GM12878 (cell line): ENCODE data around the gene STEAP3. TPM values are rescaled to one million over a fixed set of nuclear protein-coding genes. Genes with fewer than 3 reads are reported as not detected.

Experiments used
- ATAC-seq: fragments of 200-7000 bp; cut with Tn5 transposase; 3 replicates; pipeline ENCODE4 v1.9.1; 2020; ENCODE audit warnings: mild to moderate bottlenecking, moderate library complexity
- BruUV-seq: library from RNA; stranded (reverse); fragments of 400-500 nt; replicated peaks from 2 replicates; lab custom pipeline; 2021; lab: Mats Ljungman, UMichigan
- CTCF ChIA-PET: fragments of 300-600 bp; sonication (Branson Sonifier 250); formaldehyde crosslinking; extraction: SDS; loops from one replicate; lab custom pipeline; 2021; ENCODE audit warnings: inconsistent platforms; lab: Yijun Ruan, JAX
- POLR2A ChIA-PET: fragments of 350-600 bp; formaldehyde crosslinking; extraction: SDS; loops from one replicate; lab custom pipeline; 2021; ENCODE audit warnings: inconsistent platforms; lab: Charles Lee
- RAD21 ChIA-PET: fragments of 300-600 bp; sonication (Branson Sonifier 250); formaldehyde crosslinking; loops from one replicate; lab custom pipeline; 2023; ENCODE audit warnings: antibody characterized with exemption; ENCODE audit not compliant: unreplicated experiment; lab: Charles Lee
- SMC1A ChIA-PET: fragments of 300-600 bp; sonication (Branson Sonifier 250); formaldehyde crosslinking; loops from one replicate; lab custom pipeline; 2023; ENCODE audit not compliant: unreplicated experiment, uncharacterized antibody; lab: Charles Lee
- DNase-seq: peaks from one replicate; pipeline ENCODE4 v3.0.0-alpha.2; 2011; ENCODE audit warnings: low read depth, low spot score
- FAIRE-seq: peaks from 3 replicates; lab custom pipeline; 2011; peaks lifted over from hg19 to GRCh38; lab: Jason Lieb, UNC
- H2AFZ ChIP-seq: 2 replicates; pipeline ENCODE4 v1.6.0; 2011; ENCODE audit warnings: low read depth, low read length, control low read depth; ENCODE audit not compliant: control insufficient read depth
- H3K27ac ChIP-seq: 2 replicates; pipeline ENCODE4 v1.5.1; 2011; ENCODE audit warnings: control low read depth; ENCODE audit not compliant: control insufficient read depth, insufficient read depth
- H3K27me3 ChIP-seq, 2 experiments: replicated peaks in 1 of 2; 2 replicates each; pipeline versions ENCODE4 v1.6.0 to v1.6.1; 2011; ENCODE audit warnings: low read length in 1 of 2; ENCODE audit not compliant: control insufficient read depth in 2 of 2, insufficient read depth in 2 of 2
- H3K36me3 ChIP-seq, 2 experiments: 2 replicates each; pipeline ENCODE4 v1.5.1; 2011; ENCODE audit warnings: low read length in 1 of 2; ENCODE audit not compliant: control insufficient read depth in 2 of 2, insufficient read depth in 2 of 2
- H3K4me1 ChIP-seq: 2 replicates; pipeline ENCODE4 v1.6.1; 2011; ENCODE audit warnings: mild to moderate bottlenecking, low read length, moderate library complexity, mixed read lengths; ENCODE audit not compliant: control insufficient read depth, insufficient read depth
- H3K4me2 ChIP-seq: 2 replicates; pipeline ENCODE4 v1.6.0; 2011; ENCODE audit warnings: control low read depth; ENCODE audit not compliant: control insufficient read depth, insufficient read depth
- H3K4me3 ChIP-seq: fragments of 200-600 bp; sonication (generic); 2 replicates; pipeline ENCODE4 v1.5.1; 2016
- H3K79me2 ChIP-seq: 2 replicates; pipeline ENCODE4 v1.6.0; 2011; ENCODE audit warnings: low read length; ENCODE audit not compliant: control insufficient read depth, insufficient read depth
- H3K9ac ChIP-seq: 2 replicates; pipeline ENCODE4 v1.8.0; 2011; ENCODE audit warnings: low read length, control low read depth, mixed read lengths; ENCODE audit not compliant: control insufficient read depth, insufficient read depth
- H3K9me3 ChIP-seq: replicated peaks from 3 replicates; pipeline ENCODE4 v1.5.1; 2011; ENCODE audit warnings: mild to moderate bottlenecking, low read length; ENCODE audit not compliant: control insufficient read depth, insufficient read depth
- H4K20me1 ChIP-seq: 2 replicates; pipeline ENCODE4 v1.6.0; 2011; ENCODE audit not compliant: control insufficient read depth, insufficient read depth
- ATF3 ChIP-seq: IDR thresholded peaks from 2 replicates; pipeline ENCODE4 v1.6.1; 2011; ENCODE audit warnings: low read depth, mild to moderate bottlenecking, low read length, moderate library complexity, borderline replicate concordance; ENCODE audit errors: extremely low read depth
- BRCA1 ChIP-seq: IDR thresholded peaks from 2 replicates; pipeline ENCODE4 v1.6.1; 2011; ENCODE audit warnings: low read depth, low read length, improper control_type of control experiment
- CBFB ChIP-seq: IDR thresholded peaks from 2 replicates; pipeline ENCODE4 v1.6.1; 2016; ENCODE audit warnings: antibody characterized with exemption, low read depth
- CBX3 ChIP-seq: fragments of 200-600 bp; sonication (generic); IDR thresholded peaks from 2 replicates; pipeline ENCODE4 v1.6.1; 2016; ENCODE audit warnings: low read depth, borderline replicate concordance
- KAT2A ChIP-seq: conservative IDR thresholded peaks from 2 replicates; pipeline ENCODE4 v1.6.1; 2011; ENCODE audit warnings: low read depth, low read length; ENCODE audit not compliant: control insufficient read depth
- MYB ChIP-seq: fragments of 150-350 bp; IDR thresholded peaks from 2 replicates; pipeline ENCODE4 v1.6.1; 2014; ENCODE audit warnings: mild to moderate bottlenecking, low read depth, low read length, borderline replicate concordance
- NFYB ChIP-seq: IDR thresholded peaks from 2 replicates; pipeline ENCODE4 v1.6.1; 2011; ENCODE audit warnings: low read depth, mild to moderate bottlenecking, low read length, improper control_type of control experiment, moderate library complexity; ENCODE audit not compliant: insufficient read depth
- PKNOX1 ChIP-seq: fragments of 450-650 bp; IDR thresholded peaks from 2 replicates; pipeline ENCODE4 v1.6.1; 2016; ENCODE audit warnings: mild to moderate bottlenecking
- PML ChIP-seq: IDR thresholded peaks from 2 replicates; pipeline ENCODE4 v1.6.1; 2012; ENCODE audit warnings: low read length, inconsistent platforms
- POLR2AphosphoS2 ChIP-seq: IDR thresholded peaks from 2 replicates; pipeline ENCODE4 v1.6.1; 2011; ENCODE audit warnings: low read depth, mild to moderate bottlenecking, low read length, improper control_type of control experiment, moderate library complexity
- RAD51 ChIP-seq: fragments of 450-650 bp; IDR thresholded peaks from 2 replicates; pipeline ENCODE4 v1.6.1; 2016; ENCODE audit warnings: moderate library complexity, mild to moderate bottlenecking, inconsistent platforms
- RELB ChIP-seq: fragments of 450-650 bp; IDR thresholded peaks from 2 replicates; pipeline ENCODE4 v1.6.1; 2017; ENCODE audit warnings: low read depth, mild to moderate bottlenecking, moderate library complexity
- REST ChIP-seq: IDR thresholded peaks from 2 replicates; pipeline ENCODE4 v1.6.1; 2012; ENCODE audit warnings: mild to moderate bottlenecking, low read depth, low read length
- SKIL ChIP-seq: fragments of 450-650 bp; IDR thresholded peaks from 2 replicates; pipeline ENCODE4 v1.6.1; 2017; ENCODE audit warnings: mild to moderate bottlenecking, low read depth, inconsistent platforms; ENCODE audit not compliant: poor library complexity, severe bottlenecking
- SMAD5 ChIP-seq: IDR thresholded peaks from 2 replicates; pipeline ENCODE4 v1.6.1; 2016; ENCODE audit warnings: antibody characterized with exemption, low read depth
- SPI1 ChIP-seq: IDR thresholded peaks from 2 replicates; pipeline ENCODE4 v1.6.1; 2011; ENCODE audit warnings: low read depth, mild to moderate bottlenecking, low read length, moderate library complexity, borderline replicate concordance; ENCODE audit not compliant: insufficient read depth
- WGBS: methylation state at CpG from one replicate; pipeline ENCODE4 v1.1.6; 2016; ENCODE audit warnings: low lambda C conversion rate; ENCODE audit not compliant: insufficient replicate concordance, insufficient coverage; ENCODE audit errors: missing lambda C conversion rate; 5-methylcytosine and 5-hydroxymethylcytosine counted together
- in situ Hi-C: fragments of 300-500 bp; cut with MboI; formaldehyde crosslinking; loops from 9 replicates; pipeline ENCODE4 v1.14.3; 2018; ENCODE audit warnings: mixed read lengths
- intact Hi-C: fragments of 100-400 bp; cut with micrococcal nuclease; formaldehyde crosslinking; loops from one replicate; pipeline ENCODE4 v1.14.2; 2022; ENCODE audit not compliant: unreplicated experiment
- polyA plus RNA-seq, 11 experiments: library from polyadenylated mRNA; depleted of rRNA in 4 of 11; unstranded in 6 of 11; stranded (reverse) in 5 of 11; fragments of >200 nt; fragmentation: Nextera tagmentation in 4 of 11; fragmentation: Illumina TruSeq in 1 of 11; extraction: Ambion mirVana in 4 of 11; extraction: Trizol in 1 of 11; gene quantifications; 1 replicate in 1 of 11; 2 replicates in 10 of 11; pipeline versions ENCODE4 v1.2.1 to v1.2.3, GENCODE V29; 2011 to 2016; ENCODE audit warnings: inconsistent platforms in 2 of 11, missing spikeins in 2 of 11, low read depth in 1 of 11
- total RNA-seq, 4 experiments: library from RNA; depleted of rRNA in 3 of 4; stranded (reverse); fragments of >200 nt in 3 of 4; fragmentation: Illumina TruSeq in 1 of 4; extraction: Trizol in 1 of 4; gene quantifications; 2 replicates each; pipeline versions ENCODE4 v1.2.1 to v1.2.3, GENCODE V29; 2013 to 2021

STEAP3 gene
- total and polyA plus RNA-seq, 10 of the 15 experiments (the other 5 are each of a cell fraction or from before 2014, with no cell fraction given): 0.42 to 8.3 (median 4.8) TPM

- Histone ChIP-seq H3K4me1 (peaks cover 5% of the 10 kb centered on the region), H3K9ac (no peak overlapping the region), H2AFZ (no peak overlapping the region), H3K27me3 (peaks cover 0 to 1% of the 10 kb centered on the region in 2 experiments; a peak in 2 of 4 replicates), H3K36me3 (no peaks in the 10 kb centered on the region), H3K4me3 (no peak overlapping the region), H3K4me2 (no peak overlapping the region), H3K9me3 (no peaks in the 10 kb centered on the region), H3K27ac (no peak overlapping the region), H4K20me1 (no peaks in the 10 kb centered on the region), H3K79me2 (no peaks in the 10 kb centered on the region)
- no peak for ATAC-seq
- no peak for FAIRE-seq
- CTCF ChIA-PET: no interaction called here
- no TSS peak for BruUV-seq
- DNase-seq: no peak
- in situ Hi-C loops: no loop called here
- RAD21 ChIA-PET: no interaction called here
- POLR2A ChIA-PET: no interaction called here
- intact Hi-C loops: no loop called here
- WGBS: 33% methylated on average over 3 of the region's 3 CpGs
- SMC1A ChIA-PET: no interaction called here
- TF ChIP-seq CBFB: no peak
- no peak for TF ChIP-seq SPI1
- no peak for TF ChIP-seq PML
- TF ChIP-seq NFYB: no peak
- TF ChIP-seq SMAD5: no peak
- TF ChIP-seq POLR2AphosphoS2: no peak
- TF ChIP-seq ATF3: no peak
- TF ChIP-seq RAD51: no peak
- TF ChIP-seq CBX3: no peak
- TF ChIP-seq PKNOX1: no peak
- TF ChIP-seq MYB: no peak
- no peak for TF ChIP-seq BRCA1
- no peak for TF ChIP-seq RELB
- TF ChIP-seq KAT2A: no peak
- TF ChIP-seq SKIL: no peak
- TF ChIP-seq REST: no peak
These were observed 9.1 kb upstream of the STEAP3 start for GRCh38 chr2:119214453-119215037.
